GM12892 (cell line): ENCODE data around the gene LGR6.
"Not testable (repeated sequence)": the region's sequence is repeated elsewhere in the genome, so short reads cannot be mapped to it uniquely, and the experiment has no call there.

ENCODE experiments used
- DNase-seq: peaks from one replicate; pipeline ENCODE4 v3.0.0; 2011; ENCODE audit not compliant: insufficient read length
- FAIRE-seq: peaks from 2 replicates; lab custom pipeline; 2011; peaks lifted over from hg19 to GRCh38; lab: Jason Lieb, UNC
- POLR2A ChIP-seq: IDR thresholded peaks from 2 replicates; pipeline ENCODE4 v1.6.1; 2011; ENCODE audit warnings: low read depth, low read length, control low read depth
- POLR2AphosphoS5 ChIP-seq: IDR thresholded peaks from 2 replicates; pipeline ENCODE4 v1.6.1; 2011; ENCODE audit warnings: low read depth, low read length, control low read depth
- TAF1 ChIP-seq: IDR thresholded peaks from 2 replicates; pipeline ENCODE4 v1.6.1; 2011; ENCODE audit warnings: low read depth, mild to moderate bottlenecking, control low read depth, low read length, borderline replicate concordance

Gene LGR6

DNA sequence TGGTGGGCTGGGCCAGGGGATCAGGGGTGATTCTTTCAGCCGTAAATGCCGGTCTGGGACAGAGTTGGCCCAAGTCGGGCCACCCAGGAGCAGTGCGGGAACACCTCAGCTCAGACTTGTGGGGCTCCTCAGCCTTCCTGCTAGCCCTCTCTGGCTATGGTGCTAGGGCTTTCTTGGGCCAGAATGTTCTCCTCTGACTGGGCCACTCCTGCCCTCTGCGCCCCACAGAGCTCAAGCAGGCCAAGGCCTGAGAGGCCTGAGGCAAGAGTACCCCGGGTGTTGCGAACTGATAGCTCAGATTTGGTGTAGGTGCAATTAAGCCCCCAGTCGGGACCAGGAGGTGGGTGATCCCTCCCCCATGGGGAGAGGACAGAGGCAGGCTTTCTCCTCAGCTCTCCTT is 51.8 kb downstream of the LGR6 start:
- no peak for TF ChIP-seq TAF1
- TF ChIP-seq POLR2AphosphoS5 = no peak
- TF ChIP-seq POLR2A = no peak
- DNase-seq (no peak), FAIRE-seq (no peak)

DNA sequence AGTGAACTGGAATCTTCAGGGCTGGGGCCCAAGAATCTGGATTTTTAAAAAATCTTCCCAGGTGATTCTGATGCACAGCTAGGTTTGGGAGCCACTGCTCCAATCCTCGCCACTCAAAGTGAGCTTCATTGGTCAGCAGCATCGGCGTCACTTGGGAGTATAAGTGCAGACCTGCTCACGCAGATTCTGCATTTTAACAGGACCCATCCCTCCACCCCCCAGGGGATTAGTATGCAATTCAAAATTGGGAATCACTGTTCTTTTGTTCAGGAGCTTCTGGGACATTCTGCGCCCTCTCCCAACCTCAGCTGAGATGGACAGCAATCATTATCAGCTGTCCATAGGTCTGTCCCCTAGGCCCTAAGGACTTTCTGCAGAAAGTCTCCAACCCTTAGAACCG is 53.5 kb downstream of the LGR6 start:
- DNase-seq (no peak), FAIRE-seq (no peak)
- TF ChIP-seq TAF1 (no peak), POLR2A (no peak), POLR2AphosphoS5 (no peak)

DNA sequence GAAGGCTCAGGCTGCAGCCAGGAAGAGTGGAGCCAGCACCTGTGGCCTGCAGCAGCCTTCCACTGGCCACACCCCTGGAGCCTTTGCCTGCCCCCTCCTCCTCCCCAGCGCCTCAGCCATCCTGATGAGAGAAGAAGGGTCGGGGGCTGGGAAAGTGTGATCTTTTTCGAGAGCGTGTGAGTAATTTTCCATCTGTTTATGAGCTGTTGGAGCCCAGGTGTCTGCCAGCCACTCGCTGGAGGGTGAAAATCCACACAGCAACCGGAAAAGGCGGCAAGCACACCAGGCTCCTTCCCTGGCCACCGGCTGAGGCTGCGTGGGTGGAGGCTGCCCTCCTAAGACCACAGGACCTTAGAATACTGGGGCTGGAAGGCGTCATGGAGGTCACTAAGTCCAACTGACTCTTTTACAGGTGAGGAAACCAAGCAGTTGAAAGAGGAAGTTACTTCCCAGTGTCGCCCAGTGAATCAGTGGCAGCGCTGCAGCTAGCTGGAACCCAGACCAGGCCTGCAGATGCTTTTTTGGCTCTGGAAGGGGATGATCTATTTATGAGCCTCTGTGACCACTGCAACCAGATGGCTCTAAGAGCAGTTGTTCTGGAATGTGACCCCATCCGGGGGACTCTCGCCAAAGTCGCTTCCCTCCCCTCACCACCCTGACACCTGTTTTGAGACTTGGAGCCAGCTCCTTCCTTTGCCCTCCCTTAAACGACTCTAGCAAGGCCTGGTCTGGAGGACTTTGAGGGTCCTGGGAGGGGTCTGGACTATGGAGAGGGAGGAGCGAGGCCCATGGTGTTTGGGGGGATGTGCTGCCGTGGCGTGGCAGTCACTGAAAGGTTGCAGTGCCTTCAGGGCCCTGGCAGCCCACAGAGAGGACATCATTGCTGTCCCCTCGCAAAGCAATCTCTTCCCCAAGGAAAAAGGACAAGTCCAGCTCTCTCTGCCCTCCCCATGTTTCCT is 54.5 kb downstream of the LGR6 start:
- TF ChIP-seq POLR2AphosphoS5 (no peak), POLR2A (no peak), TAF1 (no peak)
- DNase-seq = no peak
- FAIRE-seq = no peak

DNA sequence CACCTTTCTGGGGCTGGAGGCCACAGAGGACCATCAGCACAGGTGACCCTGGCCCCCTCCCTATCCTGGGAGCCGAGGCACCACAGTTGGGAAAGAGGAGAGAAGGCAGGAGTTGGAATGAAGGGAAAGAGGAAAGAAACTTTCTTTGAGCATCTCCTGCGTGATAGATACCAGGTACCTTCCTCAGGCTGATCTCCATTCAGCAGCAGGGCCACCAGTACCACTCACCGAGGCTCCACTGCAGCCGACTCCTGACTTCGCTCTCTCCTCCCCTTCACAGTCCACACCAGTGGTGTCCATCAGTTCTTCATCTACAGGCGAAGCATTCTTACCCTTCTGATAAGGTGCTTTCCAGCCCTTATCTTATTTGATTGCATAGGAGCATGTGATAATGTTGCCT is 55.3 kb downstream of the LGR6 start:
- FAIRE-seq (no peak), DNase-seq (no peak)
- TF ChIP-seq TAF1 (no peak), POLR2AphosphoS5 (no peak), POLR2A (no peak)

DNA sequence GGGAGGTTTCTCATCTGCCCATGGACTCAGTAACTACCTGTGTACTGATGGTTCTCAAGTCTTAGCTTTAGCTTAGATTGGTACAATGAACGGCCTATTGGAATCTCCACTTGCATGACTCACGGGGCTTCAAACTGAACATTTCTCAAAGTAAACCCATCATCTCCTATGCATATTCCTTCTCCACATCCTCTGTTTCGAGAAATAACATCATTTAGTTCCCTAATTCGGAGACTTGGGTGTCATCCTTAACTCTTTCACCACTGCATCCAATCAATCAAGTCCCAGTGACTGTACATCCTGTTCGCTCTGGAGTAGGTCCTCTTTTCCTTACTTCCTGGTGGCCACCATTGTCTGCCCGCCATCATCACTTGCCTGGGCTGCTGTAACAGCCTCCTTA is 55.8 kb downstream of the LGR6 start:
- FAIRE-seq (no peak), DNase-seq (no peak)
- TF ChIP-seq POLR2A (no peak), TAF1 (no peak), POLR2AphosphoS5 (no peak)

DNA sequence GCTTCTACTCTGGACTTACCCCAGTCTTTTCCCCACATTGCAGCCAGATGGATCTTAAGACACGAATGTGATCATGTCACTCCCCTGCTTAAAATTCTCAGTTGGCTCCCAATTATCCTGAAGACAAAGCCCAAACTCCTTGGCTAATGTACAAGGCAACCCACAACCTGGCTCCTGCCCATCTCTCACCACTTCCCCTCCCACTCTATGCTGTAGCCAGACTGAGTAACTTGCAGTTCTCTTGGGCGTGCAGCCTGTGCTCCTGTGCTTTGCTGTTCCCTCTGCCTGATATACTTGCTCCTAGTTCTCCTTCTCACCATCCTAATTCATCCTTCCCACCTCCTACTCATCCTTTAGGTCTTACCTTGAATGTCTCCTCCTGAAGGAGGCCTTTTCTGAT is 56.2 kb downstream of the LGR6 start:
- DNase-seq (no peak), FAIRE-seq (no peak)
- no peak for TF ChIP-seq TAF1
- no peak for TF ChIP-seq POLR2AphosphoS5
- no peak for TF ChIP-seq POLR2A

DNA sequence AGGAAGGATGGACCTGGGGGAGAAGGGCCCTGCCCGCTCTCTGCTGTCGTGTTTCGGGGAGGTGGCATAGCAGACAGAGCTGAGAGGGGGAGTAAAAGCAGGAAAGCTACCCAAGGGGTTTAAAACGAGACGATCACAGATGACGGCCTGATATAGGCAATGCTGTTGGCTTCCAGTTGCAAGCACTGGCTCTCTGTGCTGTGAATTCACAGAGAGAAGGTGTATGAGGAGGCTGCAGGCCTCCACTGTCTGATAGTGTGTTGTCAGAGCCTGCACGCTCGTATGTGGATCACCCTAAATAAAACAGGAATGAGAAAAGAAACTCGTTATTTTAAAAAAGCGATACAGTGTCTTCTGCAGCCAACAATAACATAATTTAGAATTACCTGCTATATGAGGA is 57.4 kb downstream of the LGR6 start:
- no peak for TF ChIP-seq POLR2AphosphoS5
- TF ChIP-seq TAF1 = no peak
- TF ChIP-seq POLR2A = no peak
- DNase-seq = no peak
- FAIRE-seq = no peak

DNA sequence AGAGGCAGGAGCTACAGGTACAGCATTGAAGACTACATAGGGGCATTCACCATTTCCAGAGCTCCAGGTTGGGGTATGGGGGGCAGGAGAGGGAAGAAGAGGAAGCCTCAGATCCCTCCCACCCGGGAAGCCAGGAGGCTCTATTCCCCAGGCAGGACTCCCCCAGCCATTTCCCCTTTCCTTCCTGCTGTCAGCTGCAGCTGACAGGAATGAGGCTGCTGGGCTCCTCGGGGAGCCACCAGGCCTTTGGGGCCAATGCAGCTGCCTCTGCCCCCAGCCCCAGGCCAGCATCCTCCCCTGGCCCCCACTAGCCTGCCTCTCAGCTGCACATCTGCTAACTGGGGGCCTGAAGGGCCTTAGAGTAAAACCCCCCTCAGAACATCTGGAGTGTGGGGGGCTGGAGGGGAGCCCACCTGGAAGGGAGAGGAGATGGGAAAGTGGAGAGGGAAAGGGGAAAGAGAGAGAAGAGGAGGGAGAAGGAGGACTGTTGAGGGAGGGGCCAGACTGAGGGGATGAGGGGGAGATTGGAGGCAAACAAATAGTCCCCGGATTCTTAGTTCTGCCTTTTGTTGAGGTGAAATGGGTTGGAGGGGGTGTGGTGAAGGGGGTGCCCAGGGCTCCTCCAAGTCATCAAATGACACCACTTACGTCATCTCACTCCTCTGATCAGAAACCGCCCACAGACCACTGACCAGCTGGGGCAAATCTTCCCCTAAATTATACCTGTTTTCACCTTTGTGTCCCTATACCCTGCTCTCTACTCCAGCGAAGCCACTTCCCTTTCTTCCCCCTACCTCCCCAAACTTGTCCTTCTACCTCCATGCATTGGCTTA is 58.0 kb downstream of the LGR6 start:
- TF ChIP-seq POLR2A (no peak), TAF1 (no peak), POLR2AphosphoS5 (no peak)
- DNase-seq (no peak), FAIRE-seq (no peak)

DNA sequence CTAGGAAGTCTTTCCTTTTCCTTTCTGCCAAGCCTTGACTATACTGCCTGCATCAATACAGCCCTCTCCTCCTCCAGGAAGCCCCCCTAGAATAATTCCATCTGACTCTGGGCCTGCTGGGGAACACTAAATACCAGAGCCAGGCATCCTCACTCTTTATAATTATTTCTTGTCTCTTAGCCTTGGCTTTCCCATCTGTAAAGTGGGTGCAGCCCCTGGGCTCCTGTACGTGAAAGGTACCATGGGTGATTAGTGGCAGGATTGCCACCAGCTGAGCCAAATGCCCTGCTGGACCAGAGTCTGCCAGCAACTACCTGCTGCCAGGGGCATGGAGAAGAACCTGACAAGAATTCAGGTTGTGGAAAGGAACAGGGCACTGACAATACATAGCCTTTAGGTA is 58.7 kb downstream of the LGR6 start:
- FAIRE-seq = no peak
- TF ChIP-seq POLR2A = no peak
- TF ChIP-seq POLR2AphosphoS5 = no peak
- no peak for TF ChIP-seq TAF1

DNA sequence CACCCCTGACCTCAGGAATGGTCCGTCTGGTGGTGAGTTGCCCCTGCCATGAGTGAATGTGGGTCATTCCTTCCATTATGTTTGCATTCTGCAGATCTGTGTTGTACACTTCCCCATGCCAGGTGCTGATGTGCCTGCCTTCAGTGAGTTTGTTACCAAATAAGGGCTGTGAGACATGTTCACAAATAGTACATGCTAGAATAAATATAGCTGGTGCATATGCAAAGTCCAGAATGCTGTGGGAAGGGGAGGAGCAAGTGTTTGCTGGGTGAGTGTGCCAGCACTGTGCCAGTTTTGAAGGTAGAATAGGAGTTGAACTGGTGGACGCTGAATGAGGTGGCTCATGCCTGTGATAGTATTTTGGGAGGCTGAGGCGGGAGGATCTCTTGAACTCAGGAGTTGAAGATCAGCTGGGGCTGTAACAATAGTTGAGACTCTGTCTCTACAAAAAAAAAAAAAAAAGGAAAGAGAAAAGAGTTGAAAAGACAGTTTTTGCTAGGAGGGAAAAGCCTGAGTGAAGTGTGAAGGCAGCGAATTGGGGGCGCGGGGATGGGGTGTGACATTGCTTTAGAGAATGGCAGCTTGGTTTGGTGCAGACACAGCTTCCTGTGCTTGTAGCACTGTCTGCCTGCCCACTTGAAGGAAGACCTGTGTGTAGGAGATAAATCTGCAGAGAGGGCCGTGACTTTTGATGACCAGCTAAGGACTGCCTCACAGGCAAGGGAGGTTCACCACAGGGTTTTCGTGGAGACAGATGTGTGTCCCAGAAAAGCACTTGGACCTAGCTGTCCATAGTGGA is 61.1 kb downstream of the LGR6 start:
- TF ChIP-seq POLR2AphosphoS5 (no peak), TAF1 (no peak), POLR2A (no peak)
- FAIRE-seq = no peak
- DNase-seq = no peak

More for the DNA sequence above, 58.7 kb downstream of the LGR6 start:
- no peak for DNase-seq

DNA sequence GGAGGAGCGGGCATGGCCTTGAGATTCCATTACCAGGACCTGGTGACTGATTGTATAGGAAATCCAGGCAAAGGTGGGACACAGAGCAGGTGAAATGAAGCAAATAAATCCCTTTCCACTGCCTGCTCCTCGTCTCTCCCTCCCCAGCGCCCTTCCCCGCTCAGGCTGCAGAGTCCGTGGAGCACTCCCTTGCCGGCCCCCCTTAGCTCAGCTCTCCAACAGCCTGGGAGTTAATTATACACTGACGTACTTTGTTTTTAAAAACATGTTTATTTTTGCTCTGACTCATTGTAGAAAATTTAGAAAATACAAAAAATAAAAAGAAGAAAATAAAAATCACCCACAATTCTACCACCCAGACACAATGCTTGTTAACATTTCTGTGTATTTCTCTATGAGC is 61.7 kb downstream of the LGR6 start:
- TF ChIP-seq TAF1 = no peak
- no peak for TF ChIP-seq POLR2AphosphoS5
- no peak for TF ChIP-seq POLR2A
- no peak for FAIRE-seq
- no peak for DNase-seq

DNA sequence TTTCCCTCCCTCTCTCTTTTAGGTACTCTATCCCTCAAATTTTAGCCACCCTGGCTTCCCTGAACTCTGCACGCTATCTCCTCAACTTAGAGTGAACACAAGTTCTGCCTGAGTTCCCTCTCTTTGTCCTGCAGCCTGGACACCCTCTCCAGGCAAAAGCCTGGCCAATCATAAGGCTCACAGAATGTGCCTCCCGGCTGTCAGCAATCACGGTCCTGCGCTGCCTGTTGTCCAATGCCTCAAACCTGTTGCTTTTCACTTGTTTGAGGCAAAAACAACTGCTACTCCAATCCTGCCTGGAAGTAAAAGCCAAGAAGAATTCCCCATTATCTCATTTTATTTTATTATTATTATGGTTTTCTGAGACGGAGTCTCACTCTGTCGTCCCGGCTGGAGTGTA is 66.1 kb downstream of the LGR6 start:
- FAIRE-seq (no peak), DNase-seq (no peak)
- TF ChIP-seq TAF1 (no peak), POLR2AphosphoS5 (no peak), POLR2A (no peak)

DNA sequence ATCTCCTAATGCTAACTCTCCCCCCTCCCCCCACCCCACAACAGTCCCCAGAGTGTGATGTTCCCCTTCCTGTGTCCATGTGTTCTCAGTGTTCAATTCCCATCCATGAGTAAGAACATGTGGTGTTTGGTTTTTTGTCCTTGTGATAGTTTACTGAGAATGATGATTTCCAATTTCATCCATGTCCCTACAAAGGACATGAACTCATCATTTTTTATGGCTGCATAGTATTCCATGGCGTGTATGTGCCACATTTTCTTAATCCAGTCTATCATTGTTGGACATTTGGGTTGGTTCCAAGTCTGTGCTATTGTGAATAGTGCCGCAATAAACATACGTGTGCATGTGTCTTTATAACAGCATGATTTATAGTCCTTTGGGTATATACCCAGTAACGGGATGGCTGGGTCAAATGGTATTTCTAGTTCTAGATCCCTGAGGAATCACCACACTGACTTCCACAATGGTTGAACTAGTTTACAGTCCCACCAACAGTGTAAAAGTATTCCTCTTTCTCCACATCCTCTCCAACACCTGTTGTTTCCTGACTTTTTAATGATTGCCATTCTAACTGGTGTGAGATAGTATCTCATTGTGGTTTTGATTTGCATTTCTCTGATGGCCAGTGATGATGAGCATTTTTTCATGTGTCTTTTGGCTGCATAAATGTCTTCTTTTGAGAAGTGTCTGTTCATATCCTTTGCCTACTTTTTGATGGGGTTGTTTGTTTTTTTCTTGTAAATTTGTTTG is 67.8 kb downstream of the LGR6 start:
- not testable (repeated sequence) for FAIRE-seq, DNase-seq
